Uterus (tissue), 4 donors: ENCODE data around the gene RTN1. TPM values are rescaled to one million over a fixed set of nuclear protein-coding genes. Genes with fewer than 3 reads are reported as not detected.

Source experiments
- DNase-seq, 2 donors: peaks; one replicate each; pipeline ENCODE4 v3.0.0-alpha.2; 2019 to 2020
- H3K27ac ChIP-seq, 2 donors: fragments of 200-600 bp; sonication (generic); 1 replicate in 1 of 2; 2 replicates in 1 of 2; pipeline ENCODE4 v1.5.1; 2016 to 2018
- H3K27me3 ChIP-seq, 2 donors: fragments of 200-600 bp; sonication (generic); one replicate each; pipeline ENCODE4 v1.5.1; 2018 to 2019; ENCODE audit warnings: control low read depth in 1 of 2
- H3K36me3 ChIP-seq, 2 donors: fragments of 200-600 bp; sonication (generic); one replicate each; pipeline ENCODE4 v1.5.1; 2019; ENCODE audit warnings: control low read depth in 1 of 2
- H3K4me1 ChIP-seq, 2 donors: fragments of 200-600 bp; sonication (generic); one replicate each; pipeline ENCODE4 v1.5.1; 2018 to 2019; ENCODE audit warnings: control low read depth in 1 of 2
- H3K4me3 ChIP-seq, 2 donors: fragments of 200-600 bp; sonication (generic); 1 replicate in 1 of 2; 2 replicates in 1 of 2; pipeline ENCODE4 v1.5.1; 2018 to 2019; ENCODE audit warnings: mild to moderate bottlenecking in 1 of 2
- H3K9me3 ChIP-seq, 2 donors: fragments of 200-600 bp; sonication (generic); one replicate each; pipeline ENCODE4 v1.5.1; 2019; ENCODE audit warnings: control low read depth in 1 of 2
- POLR2A ChIP-seq, 2 donors: fragments of 450-650 bp; IDR thresholded peaks; one replicate each; pipeline ENCODE4 v1.6.1; 2016; ENCODE audit warnings: antibody characterized with exemption in 2 of 2, mild to moderate bottlenecking in 1 of 2, moderate library complexity in 1 of 2
- intact Hi-C: fragments of 100-400 bp; cut with DNase I; formaldehyde crosslinking; loops from one replicate; pipeline ENCODE4 v1.15.1; 2023; ENCODE audit warnings: low total_unique reads
- total RNA-seq, 4 donors: library from RNA; depleted of rRNA in 3 of 4; stranded (reverse); fragments of >200 nt in 3 of 4; gene quantifications; one replicate each; pipeline versions ENCODE4 v1.1.0 to v1.2.4, GENCODE V29; 2014 to 2023
- TF ChIP-seq, protein P1 (sequence below), 4 experiments: fragments of 200-600 bp in 2 of 4; fragments of 450-650 bp in 2 of 4; sonication (generic) in 2 of 4; IDR thresholded peaks; one replicate each; pipeline ENCODE4 v1.5.1; 2016 to 2019; ENCODE audit warnings: antibody characterized with exemption in 4 of 4, mild to moderate bottlenecking in 2 of 4, moderate library complexity in 1 of 4
- donor health status: DM: yes; HTN: yes; CAD: no.

Gene RTN1
- total RNA-seq, 4 donors from 2014 or later = 0.26 to 14.4 (median 7.5) TPM

- no peak for TF ChIP-seq POLR2A (IDR thresholded peaks at IDR 0.05)
- TF ChIP-seq, protein P1, sequence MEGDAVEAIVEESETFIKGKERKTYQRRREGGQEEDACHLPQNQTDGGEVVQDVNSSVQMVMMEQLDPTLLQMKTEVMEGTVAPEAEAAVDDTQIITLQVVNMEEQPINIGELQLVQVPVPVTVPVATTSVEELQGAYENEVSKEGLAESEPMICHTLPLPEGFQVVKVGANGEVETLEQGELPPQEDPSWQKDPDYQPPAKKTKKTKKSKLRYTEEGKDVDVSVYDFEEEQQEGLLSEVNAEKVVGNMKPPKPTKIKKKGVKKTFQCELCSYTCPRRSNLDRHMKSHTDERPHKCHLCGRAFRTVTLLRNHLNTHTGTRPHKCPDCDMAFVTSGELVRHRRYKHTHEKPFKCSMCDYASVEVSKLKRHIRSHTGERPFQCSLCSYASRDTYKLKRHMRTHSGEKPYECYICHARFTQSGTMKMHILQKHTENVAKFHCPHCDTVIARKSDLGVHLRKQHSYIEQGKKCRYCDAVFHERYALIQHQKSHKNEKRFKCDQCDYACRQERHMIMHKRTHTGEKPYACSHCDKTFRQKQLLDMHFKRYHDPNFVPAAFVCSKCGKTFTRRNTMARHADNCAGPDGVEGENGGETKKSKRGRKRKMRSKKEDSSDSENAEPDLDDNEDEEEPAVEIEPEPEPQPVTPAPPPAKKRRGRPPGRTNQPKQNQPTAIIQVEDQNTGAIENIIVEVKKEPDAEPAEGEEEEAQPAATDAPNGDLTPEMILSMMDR (IDR thresholded peaks at IDR 0.05) = no peak
- Histone ChIP-seq H3K4me3 (no peak overlapping the region), H3K9me3 (no peaks in the 10 kb centered on the region), H3K27ac (no peak overlapping the region), H3K4me1 (no peaks in the 10 kb centered on the region), H3K27me3 (no peaks in the 10 kb centered on the region), H3K36me3 (no peaks in the 10 kb centered on the region)
- DNase-seq = no peak
- intact Hi-C loops = no loop called here
Observed at GRCh38 chr14:59754256-59754655, 116.3 kb downstream of the RTN1 start.

DNA sequence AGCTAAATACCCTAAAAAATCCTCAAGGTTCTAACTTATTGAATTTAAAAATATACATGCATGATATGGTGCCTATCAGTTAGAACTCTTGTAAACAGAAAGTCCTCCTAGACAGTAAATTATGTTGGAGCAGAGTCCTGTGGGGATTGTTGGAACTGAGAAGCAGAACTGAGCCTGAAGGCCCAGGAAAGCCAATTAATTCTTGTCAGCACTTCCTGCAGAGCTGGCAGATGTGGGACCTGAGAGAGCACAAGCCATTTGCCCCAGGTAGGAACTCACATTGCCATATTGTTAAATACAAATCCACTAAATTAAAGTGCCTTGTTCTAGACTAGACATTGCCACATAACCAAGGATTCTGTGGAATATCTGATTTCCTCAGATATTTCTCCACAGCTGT, 117.1 kb downstream of the RTN1 start:
- Histone ChIP-seq H3K36me3 (no peaks in the 10 kb centered on the region), H3K4me3 (no peak overlapping the region), H3K27ac (no peak overlapping the region), H3K4me1 (no peaks in the 10 kb centered on the region), H3K27me3 (no peaks in the 10 kb centered on the region), H3K9me3 (no peaks in the 10 kb centered on the region)
- TF ChIP-seq, protein P1 (IDR thresholded peaks at IDR 0.05) = no peak
- TF ChIP-seq POLR2A (IDR thresholded peaks at IDR 0.05) = no peak
- no peak for DNase-seq
- intact Hi-C loops = no loop called here

- TF ChIP-seq, protein P1 (IDR thresholded peaks at IDR 0.05) = no peak
- TF ChIP-seq POLR2A (IDR thresholded peaks at IDR 0.05) = no peak
- intact Hi-C loops = no loop called here
- no peak overlapping the region for H3K27ac ChIP-seq
- H3K4me1 ChIP-seq = no peaks in the 10 kb centered on the region
- no peaks in the 10 kb centered on the region for H3K9me3 ChIP-seq
- DNase-seq = no peak
- no peaks in the 10 kb centered on the region for H3K36me3 ChIP-seq
- no peak overlapping the region for H3K4me3 ChIP-seq
- H3K27me3 ChIP-seq = no peaks in the 10 kb centered on the region
Observed at GRCh38 chr14:59751578-59751977, 119.0 kb downstream of the RTN1 start.

DNA sequence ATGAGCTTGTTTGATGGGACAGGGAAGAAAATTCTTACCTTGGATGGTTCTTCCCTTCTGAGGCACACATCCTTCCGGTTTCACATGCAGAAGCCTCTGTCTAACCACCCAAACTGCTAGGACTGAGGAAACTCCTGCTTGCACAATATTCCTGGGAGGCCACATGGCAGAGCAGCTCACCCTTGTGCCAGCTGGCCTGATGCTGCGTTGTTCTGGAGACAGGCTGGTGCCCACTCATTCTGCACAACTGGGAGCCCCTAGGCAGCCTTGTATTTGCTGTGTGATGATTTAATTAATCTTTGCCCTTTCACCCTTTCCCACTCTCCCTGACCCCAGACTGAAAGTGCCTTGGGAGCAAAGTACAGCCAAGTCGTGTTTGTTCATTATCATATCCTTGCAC, 130.8 kb downstream of the RTN1 start:
- DNase-seq = no peak
- TF ChIP-seq, protein P1 (IDR thresholded peaks at IDR 0.05) = no peak
- no peak for TF ChIP-seq POLR2A (IDR thresholded peaks at IDR 0.05)
- Histone ChIP-seq H3K27ac (no peak overlapping the region), H3K9me3 (no peaks in the 10 kb centered on the region), H3K4me3 (no peak overlapping the region), H3K27me3 (no peaks in the 10 kb centered on the region), H3K4me1 (no peaks in the 10 kb centered on the region), H3K36me3 (no peaks in the 10 kb centered on the region)
- intact Hi-C loops = no loop called here

DNA sequence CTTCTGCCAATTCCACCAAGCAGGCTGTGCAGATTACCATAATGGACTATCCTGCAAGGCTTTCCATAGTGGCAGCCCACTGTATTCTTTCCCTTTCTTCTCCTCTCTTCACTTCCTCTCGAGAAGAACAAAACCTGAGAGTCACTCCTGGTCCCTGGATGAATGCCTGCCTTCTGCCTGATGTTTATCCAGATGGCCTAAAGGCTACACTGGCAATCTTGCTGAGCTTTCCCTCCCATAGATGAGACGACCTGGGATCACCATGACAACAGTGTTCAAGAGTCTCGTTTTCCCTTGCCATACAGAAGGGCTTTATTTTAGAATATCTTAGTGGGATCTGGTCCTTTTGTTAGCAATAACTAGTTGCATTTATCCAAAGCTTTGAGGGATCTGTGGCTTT, 142.3 kb downstream of the RTN1 start:
- Histone ChIP-seq H3K4me1 (no peaks in the 10 kb centered on the region), H3K4me3 (no peak overlapping the region), H3K36me3 (no peaks in the 10 kb centered on the region), H3K27me3 (no peaks in the 10 kb centered on the region), H3K9me3 (no peaks in the 10 kb centered on the region), H3K27ac (no peak overlapping the region)
- intact Hi-C loops = no loop called here
- no peak for DNase-seq
- TF ChIP-seq POLR2A (IDR thresholded peaks at IDR 0.05) = no peak
- TF ChIP-seq, protein P1 (IDR thresholded peaks at IDR 0.05) = no peak
